Measurements from ENCODE around the gene SLC6A11.

GRCh38 chr3:10889206-10889960, 73.4 kb downstream of the SLC6A11 start:
- TF ChIP-seq CTCF (IDR thresholded peaks at IDR 0.05): no peak
- no peak for TF ChIP-seq POLR2A (IDR thresholded peaks at IDR 0.05)

All from uterus (tissue), 2 donors.